Measurements from ENCODE around the gene ATXN1.

DNA sequence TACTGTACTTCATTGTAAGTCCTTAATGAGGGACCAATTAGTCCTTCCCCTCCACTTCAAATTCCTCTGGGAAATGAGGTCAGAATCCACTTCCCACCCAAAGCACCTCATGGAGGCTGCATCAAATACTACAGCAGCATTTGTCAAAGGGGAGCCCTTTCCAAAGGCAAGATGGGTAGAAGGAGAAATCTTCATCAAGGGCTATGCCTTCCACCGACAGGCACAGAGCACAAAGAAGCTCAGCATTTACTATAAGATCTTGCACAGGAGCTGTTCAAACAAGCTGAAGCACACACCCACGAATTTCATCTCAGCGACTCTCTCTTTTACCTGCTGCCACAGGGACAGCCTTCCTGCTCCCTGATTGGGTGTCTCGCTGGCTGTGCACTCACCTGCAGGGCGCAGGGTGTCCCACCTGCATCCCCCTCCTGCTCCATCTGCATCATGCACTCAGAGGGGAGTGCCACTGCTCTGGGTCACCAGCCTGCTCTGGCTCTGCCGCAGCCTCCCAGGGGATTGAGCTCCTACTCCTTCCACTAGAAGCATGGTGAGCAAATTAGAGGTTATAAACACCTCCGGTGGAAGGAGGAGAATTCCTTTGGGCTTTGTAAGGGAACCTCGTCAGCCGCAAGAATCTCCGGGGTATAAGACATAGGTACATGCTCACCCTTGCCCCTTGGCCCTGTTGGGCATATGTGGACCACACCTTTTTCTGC is 164.5 kb downstream of the ATXN1 start:
- TF ChIP-seq, protein P1, sequence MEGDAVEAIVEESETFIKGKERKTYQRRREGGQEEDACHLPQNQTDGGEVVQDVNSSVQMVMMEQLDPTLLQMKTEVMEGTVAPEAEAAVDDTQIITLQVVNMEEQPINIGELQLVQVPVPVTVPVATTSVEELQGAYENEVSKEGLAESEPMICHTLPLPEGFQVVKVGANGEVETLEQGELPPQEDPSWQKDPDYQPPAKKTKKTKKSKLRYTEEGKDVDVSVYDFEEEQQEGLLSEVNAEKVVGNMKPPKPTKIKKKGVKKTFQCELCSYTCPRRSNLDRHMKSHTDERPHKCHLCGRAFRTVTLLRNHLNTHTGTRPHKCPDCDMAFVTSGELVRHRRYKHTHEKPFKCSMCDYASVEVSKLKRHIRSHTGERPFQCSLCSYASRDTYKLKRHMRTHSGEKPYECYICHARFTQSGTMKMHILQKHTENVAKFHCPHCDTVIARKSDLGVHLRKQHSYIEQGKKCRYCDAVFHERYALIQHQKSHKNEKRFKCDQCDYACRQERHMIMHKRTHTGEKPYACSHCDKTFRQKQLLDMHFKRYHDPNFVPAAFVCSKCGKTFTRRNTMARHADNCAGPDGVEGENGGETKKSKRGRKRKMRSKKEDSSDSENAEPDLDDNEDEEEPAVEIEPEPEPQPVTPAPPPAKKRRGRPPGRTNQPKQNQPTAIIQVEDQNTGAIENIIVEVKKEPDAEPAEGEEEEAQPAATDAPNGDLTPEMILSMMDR (IDR thresholded peaks at IDR 0.05), result no peak
- no peak for TF ChIP-seq POLR2AphosphoS5 (IDR thresholded peaks at IDR 0.05)
- no peak for TF ChIP-seq POLR2A (IDR thresholded peaks at IDR 0.05)
- no peak for TF ChIP-seq EP300 (IDR thresholded peaks at IDR 0.05; ENCODE audit: low read depth)

All from transverse colon (tissue), 4 donors.